Measurements from ENCODE around the gene MYL3.
"Not testable (repeated sequence)": the region's sequence is repeated elsewhere in the genome, so short reads cannot be mapped to it uniquely, and the experiment has no call there.

The MYL3 gene

DNA sequence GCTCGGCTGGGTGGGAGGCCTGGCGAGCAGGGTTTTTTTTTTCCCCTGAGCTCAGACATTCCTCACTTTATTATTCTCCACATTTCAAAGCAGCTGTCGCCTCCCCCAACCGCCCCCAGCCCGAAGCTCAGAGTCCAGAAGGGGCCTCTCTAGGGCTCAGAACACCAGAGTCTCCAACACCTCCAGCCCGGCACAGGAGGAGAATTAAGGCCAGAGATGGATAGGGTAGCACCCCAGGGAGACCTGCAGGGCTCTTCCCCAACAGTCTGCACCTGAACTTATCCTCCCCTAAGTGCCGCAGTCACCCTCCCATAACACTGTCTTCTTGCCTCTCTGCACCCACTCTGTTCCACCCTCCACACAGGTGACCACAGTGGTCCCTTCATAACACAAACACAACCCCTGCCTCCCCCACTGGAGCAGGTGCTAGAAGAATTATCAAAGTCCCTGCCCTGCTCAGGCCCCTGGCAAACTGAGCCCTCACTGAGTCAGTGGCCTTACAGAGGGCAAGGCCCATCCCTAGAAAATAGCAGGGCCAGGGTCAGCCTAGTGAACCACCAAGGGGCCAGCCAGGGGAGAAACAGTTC lies 14.1 kb downstream of the MYL3 start:
- DNase-seq, result no peak

DNA sequence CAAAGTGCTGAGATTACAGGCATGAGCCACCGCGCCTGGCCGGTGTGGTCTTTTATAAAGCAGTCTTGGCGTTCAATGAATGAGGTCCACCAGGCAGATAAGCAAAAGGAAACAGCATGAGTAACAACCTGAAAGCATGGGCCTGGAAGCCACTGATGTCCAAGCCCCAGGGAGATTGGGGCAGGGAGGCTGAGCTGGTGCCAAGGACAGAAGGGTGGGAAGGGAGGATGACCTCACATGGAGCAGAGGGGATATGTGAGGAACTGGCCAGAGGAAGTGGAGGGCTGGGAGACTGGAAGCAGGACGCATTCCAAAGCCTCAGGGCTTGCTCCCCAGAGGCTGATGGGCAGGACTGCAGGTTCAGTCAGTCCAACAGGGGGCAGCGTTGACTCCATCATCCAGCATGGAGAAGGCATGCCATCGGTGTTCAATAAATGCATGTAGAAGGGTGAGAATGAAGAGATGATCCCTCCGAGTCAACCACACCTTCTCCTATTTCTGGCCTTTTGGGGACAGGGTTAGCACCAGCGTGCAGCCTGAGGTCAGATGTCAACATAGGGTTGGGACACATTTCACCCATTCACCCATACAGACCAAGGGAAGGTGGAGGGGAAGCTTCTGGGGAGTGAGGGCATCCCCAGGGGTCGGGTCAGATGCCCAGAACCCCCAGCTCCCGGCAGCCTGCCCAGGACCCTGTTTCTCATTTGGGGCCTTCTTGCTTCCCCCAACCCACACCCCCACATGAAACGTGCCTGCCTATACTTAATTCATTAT lies 14.8 kb downstream of the MYL3 start:
- no peak for DNase-seq

DNA sequence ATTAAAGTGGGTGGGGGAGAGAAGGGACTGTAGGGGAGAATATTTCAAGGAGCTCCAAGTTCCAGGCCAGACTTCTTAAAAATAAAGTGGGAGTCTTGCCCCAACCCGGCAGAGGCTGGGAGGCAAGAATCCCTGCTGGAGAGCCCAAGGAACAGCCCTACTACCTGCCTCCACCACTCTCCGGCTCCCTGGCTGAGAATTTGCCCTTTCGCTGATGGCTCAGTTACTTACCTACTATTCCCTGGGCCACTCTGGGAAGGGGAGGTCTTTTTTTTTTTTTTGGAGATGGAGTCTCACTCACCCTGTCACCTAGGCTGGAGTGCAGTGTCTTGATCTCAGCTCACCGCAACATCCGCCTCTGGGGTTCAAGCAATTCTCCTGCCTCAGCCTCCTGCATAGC lies 15.5 kb downstream of the MYL3 start:
- no peak for DNase-seq

DNA sequence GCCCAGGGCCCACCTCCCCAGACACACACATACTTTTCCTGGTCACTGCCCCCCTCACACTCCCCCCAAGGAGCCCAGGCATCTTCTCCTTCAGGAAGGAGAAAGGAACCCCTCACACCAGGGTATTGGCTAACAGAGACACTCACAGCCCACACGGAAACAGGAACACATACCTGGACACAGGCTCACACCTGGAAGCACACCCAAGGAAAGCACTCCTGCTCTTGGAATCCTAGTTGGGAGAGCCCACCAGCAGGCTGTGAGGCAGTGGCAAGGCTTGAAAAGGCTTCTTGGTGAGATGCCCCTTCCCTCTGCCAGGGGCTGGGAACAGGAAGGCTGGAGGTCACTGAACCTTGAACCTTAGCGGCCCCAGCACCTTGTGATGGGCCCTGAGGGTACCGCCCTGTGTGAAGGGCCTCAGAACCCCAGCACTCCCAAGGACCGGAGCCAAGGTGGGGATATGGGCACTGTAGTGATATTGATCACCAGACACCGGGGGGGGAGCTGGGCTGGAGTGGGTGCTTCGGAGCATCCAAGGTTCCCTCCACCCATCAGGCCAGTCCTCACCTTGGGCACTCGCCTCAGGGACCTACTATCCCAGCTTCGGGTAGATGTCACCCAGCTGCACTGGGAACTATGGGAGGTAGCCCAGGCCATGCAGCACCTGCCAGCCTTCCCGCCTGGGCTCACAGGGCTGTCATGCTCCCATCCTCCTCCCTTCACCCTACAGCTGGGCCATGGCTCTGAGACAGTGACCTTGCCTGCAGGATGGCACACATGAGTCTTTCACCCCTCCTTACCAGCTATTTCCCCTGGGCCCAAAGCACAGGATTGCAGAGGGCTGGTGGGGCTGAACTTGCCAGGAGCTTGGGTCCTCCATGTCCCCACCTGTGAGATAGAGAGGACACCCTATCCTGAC lies 16.4 kb downstream of the MYL3 start:
- no peak for DNase-seq

DNA sequence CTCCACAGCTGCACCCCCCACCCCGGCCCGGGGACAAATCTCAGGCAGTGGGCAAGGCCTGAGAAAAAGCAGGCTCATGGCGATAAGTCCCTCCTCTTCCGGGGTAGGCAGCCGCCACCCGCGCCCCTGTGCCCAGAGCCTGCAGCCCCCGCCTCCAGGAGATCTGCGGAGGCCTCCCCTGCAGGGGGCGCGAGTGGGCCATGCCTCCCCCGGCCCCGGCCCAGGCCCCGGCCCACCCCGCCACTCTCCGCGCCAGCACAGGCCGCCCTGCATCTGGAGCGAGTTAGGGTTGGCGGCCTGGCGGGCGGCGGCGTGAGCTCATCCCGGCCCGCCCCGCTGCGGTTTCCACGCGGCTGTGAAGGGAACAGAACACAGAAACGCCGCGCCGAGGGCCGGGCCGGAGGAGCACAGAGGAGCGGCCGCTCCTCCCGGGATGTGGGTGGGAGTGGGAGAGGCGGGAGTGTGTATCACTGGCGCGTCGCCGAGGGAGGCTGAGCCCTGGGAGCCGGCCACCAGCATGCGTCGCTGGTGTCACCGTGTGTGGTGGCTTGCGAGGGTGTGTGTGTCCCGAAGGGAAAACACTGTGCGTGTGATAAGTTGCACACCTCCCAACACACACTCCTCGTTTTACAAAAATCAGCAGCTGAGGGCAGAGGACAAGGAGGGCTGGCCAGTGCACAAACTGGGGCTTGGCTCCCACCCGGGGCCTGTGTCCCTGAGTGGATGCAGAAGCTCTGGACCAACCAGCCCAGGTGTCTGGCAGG lies 17.2 kb downstream of the MYL3 start:
- DNase-seq, result no peak

DNA sequence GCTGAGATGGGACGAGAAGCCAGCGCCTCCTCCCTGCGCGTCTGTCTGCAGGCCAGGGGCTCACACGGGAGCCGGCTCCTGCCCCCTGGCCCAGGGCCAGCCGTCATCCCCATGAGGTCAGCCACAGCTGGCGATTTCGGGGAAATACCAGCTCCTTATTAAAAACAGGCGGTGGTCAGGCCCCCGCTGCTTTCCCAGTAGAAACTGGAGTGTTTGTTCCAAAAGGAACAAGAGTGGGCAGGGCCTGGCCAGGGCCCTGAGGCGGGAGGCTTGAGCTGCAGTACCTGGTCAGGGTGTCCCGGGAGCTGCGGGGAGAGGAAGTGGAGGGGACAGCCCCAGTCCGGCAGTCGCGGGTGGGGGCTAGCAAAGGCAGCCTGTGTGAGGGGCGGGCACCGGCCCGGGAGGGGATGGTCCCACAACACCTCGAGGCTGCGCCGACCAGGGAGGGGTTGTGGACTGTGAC lies 17.8 kb downstream of the MYL3 start:
- DNase-seq, result no peak

DNA sequence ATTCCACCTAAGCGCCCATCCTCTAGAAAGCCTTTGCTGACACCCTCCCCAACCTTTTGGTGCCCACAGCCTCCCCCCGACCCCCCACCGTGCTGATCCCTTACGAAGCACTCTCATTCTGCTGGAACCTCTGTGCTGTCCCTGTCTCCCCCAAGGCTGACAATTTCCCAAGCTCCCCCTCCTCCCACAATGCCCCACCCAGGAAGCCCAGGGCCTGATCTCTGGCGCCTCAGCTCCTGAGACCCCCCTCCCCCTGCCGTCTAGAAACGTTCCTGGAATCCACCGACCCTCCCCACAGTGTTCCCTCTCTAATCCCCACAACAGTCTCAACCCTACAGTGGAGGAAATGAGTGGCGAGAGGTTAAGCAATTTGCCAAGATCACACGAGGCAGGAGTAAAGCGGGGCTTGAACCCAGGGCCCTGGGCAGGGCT lies 18.3 kb downstream of the MYL3 start:
- no peak for DNase-seq

DNA sequence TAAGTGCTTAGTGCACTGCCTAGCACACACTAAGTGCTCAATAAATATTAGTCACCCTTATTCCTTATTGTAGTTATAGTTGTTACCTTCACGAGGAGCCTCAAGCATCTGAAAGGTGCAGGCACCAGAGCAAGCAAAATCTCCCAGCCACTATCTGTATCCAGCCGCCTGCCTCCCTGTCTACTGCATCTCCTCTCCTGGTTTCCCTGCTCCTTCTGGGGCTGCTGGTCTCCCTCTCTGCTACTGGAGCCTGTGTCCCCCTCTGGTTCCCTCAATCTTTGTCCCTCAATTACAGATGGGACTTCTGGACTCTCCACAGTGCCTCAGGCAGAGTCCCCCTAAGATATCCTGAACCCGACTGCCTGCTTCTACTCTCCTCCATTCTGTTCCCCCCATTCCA lies 18.8 kb downstream of the MYL3 start:
- DNase-seq, result no peak

DNA sequence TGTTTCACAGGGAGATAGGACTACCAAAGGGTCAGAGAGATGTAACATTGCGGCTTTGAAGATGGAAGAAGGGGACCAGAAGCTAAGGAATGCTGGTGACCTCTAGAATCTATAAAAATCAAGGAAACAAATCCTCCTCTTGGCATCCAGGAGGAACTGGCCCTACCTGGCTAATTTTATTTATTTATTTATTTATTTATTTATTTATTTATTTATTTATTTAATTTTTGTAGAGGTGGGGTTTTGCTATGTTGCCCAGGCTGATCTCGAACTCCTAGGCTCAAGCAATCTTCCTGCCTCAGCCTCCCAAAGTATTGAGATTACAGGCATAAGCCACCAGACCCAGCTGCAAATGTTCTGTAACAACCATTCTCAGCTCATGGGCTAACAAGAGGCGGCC lies 19.7 kb downstream of the MYL3 start:
- no peak for DNase-seq

DNA sequence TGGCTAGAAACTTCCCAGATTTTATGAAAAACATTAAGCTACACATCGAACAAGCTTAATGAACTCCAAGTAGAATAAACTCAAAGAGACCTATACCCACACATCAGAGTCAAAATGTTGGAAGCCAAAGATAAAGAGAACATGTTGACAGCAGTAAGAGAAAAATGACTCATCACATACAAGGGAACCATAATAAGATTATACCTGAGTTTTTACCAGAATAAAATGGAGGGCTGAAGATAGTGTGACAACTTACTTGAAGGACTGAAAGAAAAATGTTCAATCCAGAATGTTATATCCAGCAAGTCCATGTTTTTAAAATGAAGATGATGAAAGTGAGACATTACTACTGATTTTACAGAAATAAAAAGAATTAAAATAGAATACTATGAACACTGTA lies 22.8 kb downstream of the MYL3 start:
- DNase-seq, result no peak

DNA sequence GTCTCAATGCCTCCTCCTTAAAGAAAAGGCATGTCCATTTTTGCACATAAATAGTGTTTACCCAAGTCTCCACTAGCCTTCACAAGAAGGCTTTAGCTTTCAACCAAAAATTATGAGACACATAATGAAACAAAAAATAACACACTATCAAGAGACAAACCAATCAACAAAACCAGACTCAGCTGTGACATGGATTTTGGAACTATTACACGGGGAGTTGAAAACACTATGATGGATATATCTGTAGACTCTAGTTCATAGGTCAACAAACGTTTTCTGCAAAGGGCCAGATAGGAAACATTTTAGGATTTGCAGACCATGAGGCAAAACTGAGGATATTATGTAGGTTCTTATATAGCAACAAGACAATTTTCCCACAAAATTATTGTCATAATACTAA lies 24.9 kb downstream of the MYL3 start:
- no peak for DNase-seq

DNA sequence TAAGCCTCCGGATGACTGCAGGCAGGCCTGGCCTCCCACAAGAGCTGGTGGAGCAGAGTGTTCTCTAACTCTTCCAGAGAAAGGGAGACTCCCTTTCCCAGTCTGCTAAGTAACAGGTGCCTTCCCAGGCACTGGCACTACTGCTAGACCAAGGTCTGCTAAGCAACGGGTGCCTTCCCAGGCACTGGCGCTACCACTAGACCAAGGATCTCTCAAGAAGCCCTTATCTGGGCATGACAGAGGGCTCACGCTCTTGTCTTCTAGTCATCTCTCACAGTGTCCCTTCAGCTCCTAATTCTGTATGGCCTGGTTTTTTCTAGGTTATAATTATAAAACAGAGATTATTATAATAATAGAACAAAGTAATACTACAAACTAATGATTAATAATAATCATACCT lies 27.8 kb downstream of the MYL3 start:
- no peak for DNase-seq

DNA sequence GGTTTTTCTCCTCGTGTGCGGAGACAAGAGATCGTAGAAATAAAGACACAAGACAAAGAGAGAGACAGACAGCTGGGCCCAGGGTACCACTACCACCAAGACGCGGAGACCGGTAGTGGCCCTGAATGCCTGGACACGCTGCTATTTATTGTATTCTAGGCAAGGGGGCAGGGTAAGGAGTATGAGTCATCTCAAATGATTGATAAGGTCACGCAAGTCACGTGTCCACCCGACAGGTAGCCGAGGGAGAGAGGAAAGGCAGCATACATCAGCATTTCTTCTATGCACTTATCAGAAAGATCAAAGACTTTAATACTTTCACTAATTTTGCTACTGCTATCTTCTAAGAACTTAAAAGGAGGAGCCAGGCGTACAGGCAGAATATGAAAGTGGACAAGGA lies 28.2 kb downstream of the MYL3 start:
- DNase-seq, result no peak

DNA sequence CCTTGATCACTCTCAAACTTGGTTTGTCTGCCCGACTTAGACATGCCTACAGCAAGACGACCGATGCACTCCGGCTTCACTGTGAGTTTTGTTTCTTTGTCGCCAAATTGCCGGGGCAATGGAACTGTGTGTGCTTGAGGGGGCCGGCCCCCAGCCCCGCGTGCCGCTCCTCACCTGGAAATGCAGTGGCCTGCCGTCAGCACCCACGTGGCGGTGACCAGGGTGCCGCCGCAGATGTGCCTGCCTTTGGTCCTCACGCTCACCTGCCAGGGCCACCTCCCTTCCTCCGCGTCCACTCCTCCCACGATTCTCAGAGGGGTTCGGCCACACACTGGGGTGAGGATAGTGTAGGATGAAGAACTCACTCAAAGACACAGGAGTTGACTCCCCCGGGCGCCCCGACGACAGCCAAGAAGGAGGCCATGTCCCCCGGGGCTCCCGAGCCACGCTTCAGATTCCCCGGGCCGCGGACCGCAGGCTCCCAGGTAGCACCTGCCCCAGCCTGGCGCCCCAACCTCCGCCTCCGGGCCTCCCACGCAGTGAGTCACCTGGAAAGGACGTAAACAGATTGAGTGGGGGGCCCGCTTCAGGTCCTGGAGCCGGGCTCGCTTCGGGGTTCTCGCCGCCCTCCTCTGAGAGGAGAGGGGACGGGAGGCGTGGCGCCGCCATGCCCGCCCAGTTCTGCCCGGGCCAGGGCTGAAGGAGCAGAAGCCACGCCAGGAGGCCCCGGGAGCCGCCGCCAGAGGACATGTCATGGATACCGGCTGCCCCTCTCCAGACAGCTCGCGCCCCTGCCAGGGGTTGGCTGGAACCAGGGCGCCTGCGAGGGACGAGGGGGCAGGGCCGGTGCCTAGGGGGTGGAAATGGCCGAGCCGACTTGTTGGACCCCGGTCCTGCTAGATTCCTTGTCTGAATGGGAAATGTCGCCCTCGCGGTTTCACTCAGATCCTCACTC lies 29.6 kb downstream of the MYL3 start:
- no peak for DNase-seq

DNA sequence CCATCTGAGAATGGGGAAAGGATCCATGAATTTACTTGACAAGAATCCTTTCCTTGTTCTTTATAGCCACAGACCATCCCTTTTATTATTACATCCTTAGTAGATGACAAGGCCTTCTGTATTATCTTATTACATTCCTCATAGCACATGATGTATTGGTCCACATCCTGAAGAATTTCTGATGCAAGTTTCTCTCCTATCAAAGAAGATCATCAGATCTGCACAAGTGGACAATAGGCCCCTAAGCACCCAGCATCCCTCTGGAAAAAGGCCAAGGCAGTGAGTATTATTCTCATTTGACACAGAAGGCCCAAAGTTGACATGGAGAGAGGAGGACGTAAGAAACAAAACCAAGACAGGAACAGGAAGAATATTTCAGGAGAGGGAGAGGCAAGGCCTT lies 31.4 kb downstream of the MYL3 start:
- no peak for DNase-seq

DNA sequence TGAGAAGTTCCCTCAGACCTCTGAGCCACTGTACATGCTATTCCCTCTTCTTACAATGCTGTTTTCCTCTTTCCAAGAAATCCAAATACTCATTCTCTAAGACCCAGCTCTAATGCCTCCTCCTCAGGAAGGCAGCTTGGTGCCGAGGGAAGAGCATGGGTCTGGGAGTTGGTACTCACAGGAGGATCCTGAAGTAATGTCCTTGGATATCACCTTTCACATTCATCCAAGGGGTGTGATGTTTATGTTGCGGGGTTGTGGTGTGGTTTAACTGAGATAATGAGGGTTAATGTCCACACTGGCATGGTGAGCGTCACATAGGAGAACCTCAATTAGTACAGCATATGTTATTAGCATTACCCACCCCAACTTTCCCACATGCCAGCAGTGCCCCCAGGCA lies 31.9 kb downstream of the MYL3 start:
- DNase-seq, result no peak

DNA sequence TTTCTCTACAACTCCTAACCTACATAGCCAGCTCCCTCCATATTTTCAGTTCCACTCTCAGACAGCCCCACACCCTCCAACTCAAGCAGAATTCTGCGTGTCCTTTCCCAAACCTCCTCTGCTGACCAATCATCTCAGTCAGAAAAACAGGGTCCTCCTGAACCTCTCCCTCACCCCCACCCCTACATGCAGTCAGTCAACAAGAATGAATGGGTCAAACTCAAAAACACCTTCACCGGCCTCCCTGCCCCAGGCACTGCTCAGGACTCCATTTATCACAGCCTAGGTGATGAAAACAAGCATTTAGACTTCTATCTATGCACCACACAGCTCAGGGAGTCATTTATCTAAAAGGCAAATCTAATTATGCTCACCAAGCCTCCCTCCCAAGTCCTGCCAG lies 32.4 kb downstream of the MYL3 start:
- no peak for DNase-seq

DNA sequence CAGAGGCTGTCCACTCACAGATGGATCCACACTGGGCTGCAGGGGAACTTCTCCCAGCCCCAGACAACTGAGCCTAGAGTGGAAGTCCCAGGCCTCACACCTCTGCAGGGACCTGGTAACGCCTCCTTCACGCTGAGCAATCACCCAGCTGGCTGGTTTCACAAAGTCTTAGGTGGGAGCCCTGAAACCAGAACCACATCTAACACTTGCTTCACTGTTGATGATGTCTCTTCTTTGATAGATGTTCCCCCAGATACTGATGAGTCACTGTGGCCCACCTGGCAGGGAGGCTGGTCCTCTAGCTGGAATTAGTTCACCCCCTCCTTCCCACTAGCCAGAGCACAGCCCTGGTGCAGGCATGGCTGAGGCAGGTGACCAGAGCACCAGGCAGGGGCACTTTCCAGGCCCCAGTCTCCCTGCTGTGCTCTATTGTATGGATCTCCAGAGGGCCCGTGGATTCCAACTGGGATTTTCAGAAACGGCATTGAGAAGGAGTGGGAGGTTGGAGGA lies 33.5 kb downstream of the MYL3 start:
- no peak for DNase-seq

DNA sequence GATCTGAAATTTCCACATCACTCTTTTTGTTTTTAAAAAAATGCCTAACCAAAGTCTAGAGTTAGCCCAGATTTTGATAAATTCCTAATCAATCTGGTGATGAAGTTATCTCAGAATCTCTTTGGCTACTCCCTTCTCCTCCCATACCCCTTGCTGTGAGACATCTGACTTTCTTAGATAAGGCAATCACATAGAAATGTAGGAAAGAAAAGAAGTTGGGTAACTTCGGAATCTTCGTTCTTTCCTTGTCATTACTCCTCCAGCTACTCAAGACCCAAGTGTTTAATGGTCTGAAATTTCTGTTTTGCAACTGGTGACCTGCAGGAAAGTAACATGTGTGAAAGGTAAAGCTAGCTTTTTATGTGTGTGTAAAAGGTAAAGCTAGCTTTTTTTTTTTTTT lies 37.8 kb downstream of the MYL3 start:
- DNase-seq, result no peak

DNA sequence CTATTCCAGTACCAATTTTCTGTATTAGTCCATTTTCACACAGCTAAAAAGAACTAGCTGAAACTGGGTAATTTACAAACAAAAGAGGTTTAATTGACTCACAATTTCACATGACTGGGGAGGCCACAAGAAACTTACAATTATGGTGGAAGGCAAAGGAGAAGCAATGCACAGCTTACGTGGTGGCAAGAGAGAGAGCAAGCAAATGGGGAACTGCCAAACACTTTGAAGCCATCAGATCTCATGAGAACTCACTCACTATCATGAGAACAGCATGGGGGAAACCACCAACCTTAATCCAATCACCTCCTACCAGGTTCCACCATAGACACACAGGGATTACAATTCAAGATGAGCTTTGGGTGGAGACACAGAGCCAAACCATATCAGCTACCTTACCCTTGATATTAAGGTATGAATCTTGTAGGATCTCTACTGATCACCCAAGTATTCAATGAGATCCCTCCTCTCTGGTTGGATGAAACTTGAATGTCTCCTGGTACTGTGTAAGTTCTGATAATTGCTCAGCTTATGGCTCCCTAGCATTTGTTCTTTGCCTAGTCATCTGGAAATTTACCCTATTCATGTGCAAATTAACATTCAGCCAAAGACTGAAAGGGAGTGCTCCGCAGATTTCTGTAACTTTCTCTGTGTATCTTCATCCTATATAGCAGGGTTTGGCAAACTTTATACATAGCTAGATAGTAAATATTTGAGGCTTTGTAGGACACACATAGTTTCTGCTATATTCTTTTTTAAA lies 38.9 kb downstream of the MYL3 start:
- no peak for DNase-seq

DNA sequence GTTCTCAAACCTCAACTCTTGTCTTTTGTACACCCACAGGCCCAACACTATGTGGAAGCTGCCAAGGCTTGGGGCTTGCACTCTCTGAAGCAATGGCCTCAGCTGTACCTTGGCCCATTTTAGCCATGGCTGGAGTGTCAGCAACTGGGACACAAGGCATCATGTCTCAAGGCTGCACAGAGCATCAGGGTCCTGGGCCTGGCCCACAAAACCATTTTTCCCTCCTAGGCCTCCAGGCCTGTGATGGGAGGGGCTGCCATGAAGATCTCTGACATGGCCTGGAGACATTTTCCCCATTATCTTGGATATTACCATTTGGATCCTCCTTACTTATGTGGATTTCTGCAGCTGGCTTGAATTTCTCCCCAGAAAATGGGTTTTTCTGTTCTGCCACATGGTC lies 39.9 kb downstream of the MYL3 start:
- not testable (repeated sequence) for DNase-seq
